Measurements from ENCODE around the gene TMEM132A.
A peak's percentile ranks its signal among the peaks of the same experiment; 100 is the strongest.

TMEM132A gene

GRCh38 chr11:60950024-60950423, 25.8 kb downstream of the TMEM132A start:
- H3K4me1 ChIP-seq (ENCODE audit: control insufficient read depth, insufficient read depth, low read length) = peaks cover 24% of the 10 kb centered on the region
- no peaks in the 10 kb centered on the region for H3K27me3 ChIP-seq (ENCODE audit: control insufficient read depth in 1 of 2, insufficient read depth in 2 of 2, low read length in 2 of 2)
- H3K9ac ChIP-seq (ENCODE audit: low read length in 2 of 2) = no peak overlapping the region
- no peak overlapping the region for H3K27ac ChIP-seq (ENCODE audit: low read length)
- H3K36me3 ChIP-seq (ENCODE audit: control insufficient read depth in 2 of 2, insufficient read depth in 2 of 2, low read length in 2 of 2) = peaks cover 3 to 6% of the 10 kb centered on the region in 2 donors
- peak overlapping the region in 1 of 2 donors; percentile 74 for H3K4me3 ChIP-seq (ENCODE audit: low read length in 2 of 2)
- H3K9me3 ChIP-seq (ENCODE audit: control insufficient read depth in 2 of 2, low read length in 2 of 2) = no peaks in the 10 kb centered on the region

DNA sequence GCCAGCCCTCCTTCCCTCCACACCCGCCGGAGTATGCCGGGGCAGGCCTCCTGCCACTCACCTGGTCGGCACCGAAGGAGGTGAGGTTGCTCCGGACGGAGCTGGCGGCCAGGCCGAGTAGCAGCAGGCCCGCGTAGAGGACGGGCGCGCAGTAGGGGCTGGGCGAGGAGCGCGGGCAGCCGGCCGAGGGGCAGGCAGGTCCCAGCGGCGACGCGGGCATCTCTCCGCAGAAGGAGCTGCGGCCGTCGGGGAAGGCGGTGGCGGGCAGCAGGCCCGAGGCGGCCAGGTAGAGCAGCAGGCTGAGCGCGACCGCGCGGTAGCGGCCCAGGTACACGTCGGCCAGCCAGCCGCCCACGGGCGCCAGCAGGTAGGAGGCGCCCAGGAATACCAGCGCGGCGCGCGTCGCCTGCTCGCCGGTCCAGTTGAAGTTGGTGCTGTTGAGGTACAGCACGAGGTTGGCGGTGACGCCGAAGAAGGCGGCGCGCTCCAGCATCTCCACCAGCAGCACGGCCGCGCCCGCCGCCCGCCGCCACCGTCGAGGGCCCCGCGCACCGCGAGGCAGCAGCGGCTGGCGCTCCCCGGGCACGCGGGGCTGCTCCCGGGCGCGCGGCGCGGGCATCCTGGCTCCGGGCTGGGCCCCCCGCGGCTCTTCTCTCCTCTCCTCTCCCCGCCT, 26.8 kb downstream of the TMEM132A start:
- Histone ChIP-seq H3K27ac (ENCODE audit: low read length) (no peak overlapping the region), H3K4me1 (ENCODE audit: control insufficient read depth, insufficient read depth, low read length) (peaks cover 24% of the 10 kb centered on the region), H3K9ac (ENCODE audit: low read length in 2 of 2) (peak overlapping the region in 1 of 2 donors; percentile 61)

GRCh38 chr11:60951606-60951903, 27.3 kb downstream of the TMEM132A start:
- peaks cover 24% of the 10 kb centered on the region for H3K4me1 ChIP-seq (ENCODE audit: control insufficient read depth, insufficient read depth, low read length)
- H3K4me3 ChIP-seq (ENCODE audit: low read length in 2 of 2) = peak overlapping the region; percentile 68 to 74
- peaks cover 0 to under 1% of the 10 kb centered on the region in 2 donors for H3K36me3 ChIP-seq (ENCODE audit: control insufficient read depth in 2 of 2, insufficient read depth in 2 of 2, low read length in 2 of 2)
- no peaks in the 10 kb centered on the region for H3K9me3 ChIP-seq (ENCODE audit: control insufficient read depth in 2 of 2, low read length in 2 of 2)
- H3K27me3 ChIP-seq (ENCODE audit: control insufficient read depth in 1 of 2, insufficient read depth in 2 of 2, low read length in 2 of 2) = no peaks in the 10 kb centered on the region
- peak overlapping the region; percentile 61 to 62 for H3K9ac ChIP-seq (ENCODE audit: low read length in 2 of 2)
- peak overlapping the region; percentile 70 for H3K27ac ChIP-seq (ENCODE audit: low read length)

More for the DNA sequence above, 26.8 kb downstream of the TMEM132A start:
- H3K36me3 ChIP-seq (ENCODE audit: control insufficient read depth in 2 of 2, insufficient read depth in 2 of 2, low read length in 2 of 2) = peaks cover 0 to 5% of the 10 kb centered on the region in 2 donors
- H3K9me3 ChIP-seq (ENCODE audit: control insufficient read depth in 2 of 2, low read length in 2 of 2) = no peaks in the 10 kb centered on the region
- H3K27me3 ChIP-seq (ENCODE audit: control insufficient read depth in 1 of 2, insufficient read depth in 2 of 2, low read length in 2 of 2) = no peaks in the 10 kb centered on the region
- peak overlapping the region; percentile 68 to 74 for H3K4me3 ChIP-seq (ENCODE audit: low read length in 2 of 2)

GRCh38 chr11:60951904-60952741, 27.9 kb downstream of the TMEM132A start, which contains the start of gene SLC15A3:
SLC15A3 (minus strand) TSS chr11:60952176; CDS start chr11:60951551, 625 bp downstream.
- H3K27ac ChIP-seq (ENCODE audit: low read length) = peak within 1 kb of the TSS; percentile 70
- H3K4me3 ChIP-seq (ENCODE audit: low read length in 2 of 2) = peak within 1 kb of the TSS; percentile 68 to 74
- peaks cover 24% of the 10 kb centered on the region for H3K4me1 ChIP-seq (ENCODE audit: control insufficient read depth, insufficient read depth, low read length)
- H3K36me3 ChIP-seq (ENCODE audit: control insufficient read depth in 2 of 2, insufficient read depth in 2 of 2, low read length in 2 of 2) = no peaks in the 10 kb centered on the region
- H3K27me3 ChIP-seq (ENCODE audit: control insufficient read depth in 1 of 2, insufficient read depth in 2 of 2, low read length in 2 of 2) = no peaks in the 10 kb centered on the region
- no peaks in the 10 kb centered on the region for H3K9me3 ChIP-seq (ENCODE audit: control insufficient read depth in 2 of 2, low read length in 2 of 2)
- peak within 1 kb of the TSS; percentile 61 to 62 for H3K9ac ChIP-seq (ENCODE audit: low read length in 2 of 2)

DNA sequence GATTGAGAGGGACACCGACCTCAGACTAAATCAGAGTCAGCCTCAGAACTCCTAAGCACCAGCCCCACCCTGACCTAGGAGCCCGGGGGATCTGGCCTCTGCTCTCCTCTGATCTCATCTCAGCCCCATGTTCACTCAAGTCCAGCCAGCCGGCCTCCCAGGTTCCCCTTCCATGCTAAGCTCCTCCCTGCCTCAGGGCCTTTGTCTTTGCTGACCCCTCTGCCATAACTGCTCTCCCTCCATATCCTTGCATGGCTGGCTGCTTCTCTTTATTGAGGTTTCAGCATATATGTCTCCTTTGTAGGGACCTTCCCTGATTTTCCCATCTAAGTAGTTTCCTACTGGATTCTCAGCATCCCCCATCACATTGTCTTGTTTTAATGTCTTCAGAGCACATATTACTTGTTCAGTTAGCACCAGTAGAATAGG, 28.5 kb downstream of the TMEM132A start:
- peak overlapping the region; percentile 70 for H3K27ac ChIP-seq (ENCODE audit: low read length)
- H3K36me3 ChIP-seq (ENCODE audit: control insufficient read depth in 2 of 2, insufficient read depth in 2 of 2, low read length in 2 of 2) = no peaks in the 10 kb centered on the region
- H3K9me3 ChIP-seq (ENCODE audit: control insufficient read depth in 2 of 2, low read length in 2 of 2) = no peaks in the 10 kb centered on the region
- peaks cover 28% of the 10 kb centered on the region for H3K4me1 ChIP-seq (ENCODE audit: control insufficient read depth, insufficient read depth, low read length)
- H3K27me3 ChIP-seq (ENCODE audit: control insufficient read depth in 1 of 2, insufficient read depth in 2 of 2, low read length in 2 of 2) = no peaks in the 10 kb centered on the region
- H3K4me3 ChIP-seq (ENCODE audit: low read length in 2 of 2) = peak overlapping the region; percentile 68 to 74
- peak overlapping the region; percentile 61 to 62 for H3K9ac ChIP-seq (ENCODE audit: low read length in 2 of 2)

DNA sequence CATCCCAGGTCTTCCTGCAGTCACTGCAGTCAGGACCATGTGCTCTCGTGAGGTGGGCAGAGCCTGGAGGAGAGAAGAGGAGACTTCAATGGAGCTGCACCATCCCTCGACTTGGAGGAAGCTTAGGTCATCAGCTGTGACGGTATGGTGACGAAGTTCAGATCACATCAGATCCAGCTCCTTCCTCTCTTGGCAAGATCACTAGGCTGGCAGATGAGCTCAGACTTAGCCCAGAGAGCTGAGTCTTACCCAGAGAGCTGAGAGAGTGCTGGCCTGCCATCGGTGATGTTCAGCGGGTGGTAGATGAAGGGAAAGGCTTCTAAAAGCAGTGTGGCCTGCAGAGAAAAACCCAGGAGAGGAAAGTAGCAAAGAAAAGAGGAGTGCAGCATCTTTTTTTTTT, 29.5 kb downstream of the TMEM132A start:
- Histone ChIP-seq H3K36me3 (ENCODE audit: control insufficient read depth in 2 of 2, insufficient read depth in 2 of 2, low read length in 2 of 2) (no peaks in the 10 kb centered on the region), H3K4me1 (ENCODE audit: control insufficient read depth, insufficient read depth, low read length) (peaks cover 25% of the 10 kb centered on the region), H3K9me3 (ENCODE audit: control insufficient read depth in 2 of 2, low read length in 2 of 2) (no peaks in the 10 kb centered on the region), H3K27ac (ENCODE audit: low read length) (no peak overlapping the region), H3K9ac (ENCODE audit: low read length in 2 of 2) (no peak overlapping the region), H3K27me3 (ENCODE audit: control insufficient read depth in 1 of 2, insufficient read depth in 2 of 2, low read length in 2 of 2) (no peaks in the 10 kb centered on the region), H3K4me3 (ENCODE audit: low read length in 2 of 2) (no peak overlapping the region)

- Histone ChIP-seq H3K36me3 (ENCODE audit: control insufficient read depth in 2 of 2, insufficient read depth in 2 of 2, low read length in 2 of 2) (no peaks in the 10 kb centered on the region), H3K9me3 (ENCODE audit: control insufficient read depth in 2 of 2, low read length in 2 of 2) (no peaks in the 10 kb centered on the region), H3K4me3 (ENCODE audit: low read length in 2 of 2) (no peak overlapping the region), H3K27me3 (ENCODE audit: control insufficient read depth in 1 of 2, insufficient read depth in 2 of 2, low read length in 2 of 2) (no peaks in the 10 kb centered on the region), H3K9ac (ENCODE audit: low read length in 2 of 2) (no peak overlapping the region), H3K27ac (ENCODE audit: low read length) (no peak overlapping the region), H3K4me1 (ENCODE audit: control insufficient read depth, insufficient read depth, low read length) (peaks cover 25% of the 10 kb centered on the region)
Observed at GRCh38 chr11:60954421-60954820, 30.2 kb downstream of the TMEM132A start.

DNA sequence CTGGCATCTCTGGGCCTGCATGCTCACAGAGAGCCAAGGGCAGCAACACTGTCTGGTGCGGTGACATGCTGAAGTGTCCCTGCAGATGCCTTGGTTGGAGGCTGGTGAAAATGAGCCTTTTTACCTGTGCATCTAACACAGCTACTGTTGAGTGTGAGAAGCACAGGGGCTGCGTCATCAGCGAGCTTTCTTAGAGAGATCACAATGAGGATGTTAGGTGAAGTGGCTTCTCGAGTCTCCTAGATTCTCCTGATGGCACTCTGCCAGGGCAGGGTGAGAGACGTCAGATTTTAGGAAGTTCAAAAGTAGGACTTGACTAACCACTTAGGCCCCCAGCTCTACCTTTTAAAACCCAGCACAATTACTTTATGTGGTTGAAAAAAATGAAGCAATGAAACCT, 31.3 kb downstream of the TMEM132A start:
- H3K27me3 ChIP-seq (ENCODE audit: control insufficient read depth in 1 of 2, insufficient read depth in 2 of 2, low read length in 2 of 2) = peaks cover 0 to 2% of the 10 kb centered on the region in 2 donors
- H3K4me3 ChIP-seq (ENCODE audit: low read length in 2 of 2) = no peak overlapping the region
- peaks cover 21% of the 10 kb centered on the region for H3K4me1 ChIP-seq (ENCODE audit: control insufficient read depth, insufficient read depth, low read length)
- no peak overlapping the region for H3K27ac ChIP-seq (ENCODE audit: low read length)
- H3K9me3 ChIP-seq (ENCODE audit: control insufficient read depth in 2 of 2, low read length in 2 of 2) = no peaks in the 10 kb centered on the region
- H3K36me3 ChIP-seq (ENCODE audit: control insufficient read depth in 2 of 2, insufficient read depth in 2 of 2, low read length in 2 of 2) = no peaks in the 10 kb centered on the region
- H3K9ac ChIP-seq (ENCODE audit: low read length in 2 of 2) = no peak overlapping the region

DNA sequence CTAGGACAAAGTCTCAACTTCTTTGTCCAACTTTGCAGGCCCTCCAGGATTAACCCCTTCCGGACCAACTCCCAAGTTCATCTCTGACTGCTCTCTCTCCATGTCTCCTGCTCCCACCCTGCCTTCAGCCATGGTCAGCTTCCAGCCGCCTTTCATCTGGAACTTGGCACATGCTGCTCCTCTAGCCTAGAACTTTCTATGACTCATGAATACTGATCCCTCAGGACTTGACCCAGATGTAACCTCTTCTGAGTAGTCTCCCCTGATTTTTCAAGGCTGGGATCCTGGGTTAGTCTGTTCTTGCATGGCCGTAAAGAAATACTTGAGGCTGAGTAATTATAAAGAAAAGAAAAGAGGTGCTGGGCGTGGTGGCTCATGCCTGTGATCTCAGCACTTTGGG, 32.9 kb downstream of the TMEM132A start:
- H3K9ac ChIP-seq (ENCODE audit: low read length in 2 of 2) = no peak overlapping the region
- H3K9me3 ChIP-seq (ENCODE audit: control insufficient read depth in 2 of 2, low read length in 2 of 2) = no peaks in the 10 kb centered on the region
- no peak overlapping the region for H3K4me3 ChIP-seq (ENCODE audit: low read length in 2 of 2)
- peaks cover 9% of the 10 kb centered on the region for H3K4me1 ChIP-seq (ENCODE audit: control insufficient read depth, insufficient read depth, low read length)
- H3K27me3 ChIP-seq (ENCODE audit: control insufficient read depth in 1 of 2, insufficient read depth in 2 of 2, low read length in 2 of 2) = peaks cover 0 to 2% of the 10 kb centered on the region in 2 donors
- H3K27ac ChIP-seq (ENCODE audit: low read length) = no peak overlapping the region
- no peaks in the 10 kb centered on the region for H3K36me3 ChIP-seq (ENCODE audit: control insufficient read depth in 2 of 2, insufficient read depth in 2 of 2, low read length in 2 of 2)

GRCh38 chr11:60959431-60959830, 35.2 kb downstream of the TMEM132A start:
- H3K9ac ChIP-seq (ENCODE audit: low read length in 2 of 2) = no peak overlapping the region
- H3K36me3 ChIP-seq (ENCODE audit: control insufficient read depth in 2 of 2, insufficient read depth in 2 of 2, low read length in 2 of 2) = no peaks in the 10 kb centered on the region
- peaks cover 0 to 2% of the 10 kb centered on the region in 2 donors for H3K27me3 ChIP-seq (ENCODE audit: control insufficient read depth in 1 of 2, insufficient read depth in 2 of 2, low read length in 2 of 2)
- peaks cover 3% of the 10 kb centered on the region for H3K4me1 ChIP-seq (ENCODE audit: control insufficient read depth, insufficient read depth, low read length)
- no peaks in the 10 kb centered on the region for H3K9me3 ChIP-seq (ENCODE audit: control insufficient read depth in 2 of 2, low read length in 2 of 2)
- no peak overlapping the region for H3K27ac ChIP-seq (ENCODE audit: low read length)
- no peak overlapping the region for H3K4me3 ChIP-seq (ENCODE audit: low read length in 2 of 2)

DNA sequence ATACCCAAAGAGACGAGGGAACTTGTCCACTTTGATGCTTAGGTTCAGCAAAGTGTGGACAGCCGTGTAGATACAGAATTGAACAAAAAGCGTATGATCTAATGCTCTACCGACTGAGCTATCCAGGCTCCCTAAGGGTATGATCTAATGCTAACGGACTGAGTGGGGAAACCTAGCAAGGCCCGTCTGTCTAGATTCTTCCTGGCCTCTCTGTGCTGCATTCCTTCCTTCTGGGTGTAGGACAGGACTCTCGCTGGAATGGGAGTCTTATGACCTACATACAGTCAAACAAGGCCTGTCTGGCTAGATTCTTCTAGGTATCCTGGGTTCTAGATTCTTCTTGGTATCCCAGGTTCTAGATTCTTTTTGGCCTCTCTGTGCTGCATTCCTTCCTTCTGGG, 36.1 kb downstream of the TMEM132A start:
- H3K4me3 ChIP-seq (ENCODE audit: low read length in 2 of 2) = no peak overlapping the region
- no peak overlapping the region for H3K27ac ChIP-seq (ENCODE audit: low read length)
- H3K27me3 ChIP-seq (ENCODE audit: control insufficient read depth in 1 of 2, insufficient read depth in 2 of 2, low read length in 2 of 2) = peaks cover 0 to 2% of the 10 kb centered on the region in 2 donors
- no peak overlapping the region for H3K9ac ChIP-seq (ENCODE audit: low read length in 2 of 2)
- no peaks in the 10 kb centered on the region for H3K36me3 ChIP-seq (ENCODE audit: control insufficient read depth in 2 of 2, insufficient read depth in 2 of 2, low read length in 2 of 2)
- peaks cover 3% of the 10 kb centered on the region for H3K4me1 ChIP-seq (ENCODE audit: control insufficient read depth, insufficient read depth, low read length)
- no peaks in the 10 kb centered on the region for H3K9me3 ChIP-seq (ENCODE audit: control insufficient read depth in 2 of 2, low read length in 2 of 2)

All from stomach smooth muscle (tissue), 2 donors.